LoVo (cell line): ENCODE results near the gene HASPIN.

Experiments used
- DNase-seq: peaks from one replicate; pipeline ENCODE4 v3.0.0-alpha.2; 2016; ENCODE audit warnings: low spot score

The HASPIN gene

GRCh38 chr17:3723556-3724377, at the start of gene HASPIN:
TSS of gene HASPIN (plus strand) at chr17:3723903. CDS start at chr17:3723936, 33 bp downstream.
- DNase-seq, result peak; percentile 91

GRCh38 chr17:3675886-3676285, 47.8 kb upstream of the HASPIN start:
- no peak for DNase-seq

GRCh38 chr17:3678095-3678820, 45.4 kb upstream of the HASPIN start:
- DNase-seq, result no peak

GRCh38 chr17:3678821-3679530, 44.7 kb upstream of the HASPIN start:
- no peak for DNase-seq

DNA sequence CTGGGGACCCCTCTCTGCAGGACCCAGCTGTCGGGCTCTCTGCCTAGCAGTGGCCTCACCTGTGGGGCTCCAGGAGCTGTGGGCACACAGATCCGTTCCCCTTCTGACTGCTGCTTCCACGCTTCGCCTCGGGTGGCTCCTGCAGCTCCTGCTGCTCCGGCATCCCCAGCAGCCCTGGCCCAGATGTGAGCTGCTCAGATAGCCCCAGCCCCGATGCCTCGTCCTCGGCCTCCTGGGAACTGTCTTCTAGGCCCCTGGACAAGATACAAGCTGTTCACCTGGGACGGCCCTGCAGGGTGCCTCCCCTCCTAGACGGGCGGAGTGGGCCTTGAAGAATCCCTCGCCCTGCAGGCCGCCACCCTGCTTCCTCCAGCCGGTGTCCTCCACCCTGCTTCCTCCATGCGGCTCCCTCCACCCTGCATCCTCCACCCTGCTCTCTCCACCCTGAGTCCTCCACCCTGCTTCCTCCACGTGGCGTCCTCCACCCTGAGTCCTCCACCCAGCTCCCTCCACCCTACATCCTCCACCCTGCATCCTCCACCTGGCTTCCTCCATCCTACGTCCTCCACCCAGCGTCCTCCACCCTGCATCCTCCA, 44.1 kb upstream of the HASPIN start:
- no peak for DNase-seq

DNA sequence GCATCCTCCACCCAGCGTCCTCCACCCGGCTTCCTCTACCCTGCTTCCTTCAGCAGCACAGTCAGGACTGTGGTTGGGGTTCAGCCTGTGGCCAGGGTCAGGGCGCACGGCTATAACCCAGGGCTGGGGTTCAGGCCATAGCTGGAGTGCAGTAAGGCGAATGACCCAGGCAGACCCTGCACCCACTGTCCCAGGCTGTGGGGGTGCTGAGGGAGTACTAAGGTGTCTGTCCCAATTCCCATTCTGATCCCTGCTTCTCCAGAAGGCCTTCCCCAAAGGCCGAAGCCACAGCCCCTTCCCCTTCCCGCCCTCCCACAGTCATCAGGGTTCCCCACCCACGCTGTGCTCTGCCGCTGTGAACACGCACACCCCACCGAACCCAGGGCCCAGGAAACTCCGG, 42.6 kb upstream of the HASPIN start:
- DNase-seq, result no peak

GRCh38 chr17:3681565-3681964, 42.1 kb upstream of the HASPIN start:
- no peak for DNase-seq

- no peak for DNase-seq
Observed at GRCh38 chr17:3682033-3682432, 41.7 kb upstream of the HASPIN start.

DNA sequence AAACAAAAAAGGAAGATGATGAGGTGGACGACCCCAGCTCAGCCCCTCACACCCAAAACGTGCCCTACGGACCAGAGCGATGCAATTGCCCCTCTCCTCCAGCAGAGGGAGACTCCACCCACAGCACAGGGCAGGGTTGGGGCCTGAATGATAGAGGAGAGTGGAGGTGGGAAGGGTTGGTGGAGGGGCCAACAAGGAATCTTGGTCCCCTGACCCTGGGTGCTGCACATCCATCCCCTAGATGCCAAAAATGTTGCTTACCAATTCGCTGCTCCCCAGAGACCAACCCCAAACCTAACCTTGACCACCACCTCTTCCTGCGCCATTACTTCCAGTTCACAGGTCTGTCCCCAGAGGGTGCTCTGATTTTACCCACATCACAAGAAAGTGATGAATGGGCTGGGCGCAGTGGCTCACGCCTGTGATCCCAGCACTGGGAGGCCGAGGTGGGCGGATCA, 40.6 kb upstream of the HASPIN start:
- DNase-seq, result no peak

- no peak for DNase-seq
Observed at GRCh38 chr17:3685174-3685573, 38.5 kb upstream of the HASPIN start.

DNA sequence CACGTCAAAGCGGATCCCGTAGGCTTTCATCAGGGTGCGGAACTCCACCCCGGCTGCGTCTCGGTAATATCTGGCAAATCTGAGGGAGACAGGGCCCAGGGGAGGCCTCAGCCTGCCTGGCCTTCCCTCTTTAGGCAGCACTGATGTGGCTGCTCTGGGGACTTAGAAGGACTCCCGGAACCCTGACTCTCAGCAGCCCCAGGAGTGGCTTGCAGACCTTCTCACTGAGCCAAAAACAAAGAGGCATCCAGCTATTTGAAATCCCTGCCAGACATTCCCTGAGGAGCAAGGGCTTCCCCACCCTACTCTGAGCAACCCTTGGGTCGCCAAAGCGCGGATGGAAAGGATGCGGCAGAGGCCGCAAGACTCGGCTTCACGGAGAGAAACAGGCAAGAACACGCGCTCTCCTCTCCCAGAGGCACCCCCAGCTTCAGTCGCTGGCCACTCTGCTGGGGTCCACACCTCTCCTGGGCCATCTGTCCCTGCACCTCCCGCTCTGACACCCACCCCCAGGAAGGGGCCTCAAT, 35.6 kb upstream of the HASPIN start:
- no peak for DNase-seq

DNA sequence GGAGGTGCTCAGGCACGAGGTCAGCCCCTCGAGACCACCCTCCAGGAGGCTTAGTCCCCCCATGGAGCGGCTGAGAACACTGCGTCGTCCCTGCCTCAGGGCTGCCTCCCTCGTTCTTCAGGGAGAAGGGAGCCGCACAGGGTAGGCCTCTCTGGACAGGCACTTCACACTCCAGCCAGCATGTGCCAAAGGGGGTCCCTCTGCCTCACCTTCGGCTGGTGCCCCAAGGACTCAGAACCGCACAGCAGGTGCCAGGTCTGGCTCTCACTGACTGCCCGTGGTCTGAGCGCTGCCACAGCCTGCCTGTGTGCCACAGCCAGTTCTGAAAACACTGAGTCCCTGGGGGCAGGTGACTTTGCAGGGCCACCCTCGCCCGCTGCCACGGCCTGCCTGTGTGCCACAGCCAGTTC, 34.8 kb upstream of the HASPIN start:
- DNase-seq, result no peak

DNA sequence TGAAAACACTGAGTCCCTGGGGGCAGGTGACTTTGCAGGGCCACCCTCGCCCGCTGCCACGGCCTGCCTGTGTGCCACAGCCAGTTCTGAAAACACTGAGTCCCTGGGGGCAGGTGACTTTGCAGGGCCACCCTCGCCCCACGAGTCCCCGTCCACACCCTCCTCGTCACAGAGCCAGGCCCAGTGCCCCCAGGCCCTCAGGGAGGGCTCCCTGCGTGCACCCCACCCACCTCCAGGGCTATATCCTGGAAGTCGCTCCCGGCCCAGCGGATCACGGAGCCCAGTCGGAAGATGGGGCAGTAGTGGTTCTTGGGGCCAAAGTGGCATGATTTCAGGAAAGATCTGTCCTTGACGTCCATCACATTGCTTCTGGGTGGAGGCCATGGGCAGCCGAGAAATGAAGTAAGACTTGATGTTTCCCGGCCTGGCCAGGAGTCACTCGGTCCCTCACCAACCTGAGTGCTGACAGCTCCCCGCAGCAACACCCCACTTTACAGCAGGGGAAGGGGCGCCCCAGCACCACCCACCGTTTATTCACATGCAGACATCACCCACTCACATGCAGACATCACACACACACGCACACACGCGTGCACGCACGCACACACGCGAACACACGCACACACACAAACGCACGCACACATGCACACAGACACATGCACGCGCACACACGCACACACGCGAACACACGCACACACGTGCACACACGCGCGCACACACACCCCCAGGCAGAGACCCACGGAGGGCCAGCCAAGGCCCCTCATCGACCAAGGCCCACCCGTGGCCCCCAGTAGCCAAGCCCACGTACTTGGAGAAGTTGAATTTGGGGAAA, 34.2 kb upstream of the HASPIN start:
- no peak for DNase-seq

- no peak for DNase-seq
Observed at GRCh38 chr17:3690094-3690715, 33.5 kb upstream of the HASPIN start.

- DNase-seq, result no peak
Observed at GRCh38 chr17:3691617-3692067, 32.1 kb upstream of the HASPIN start.

GRCh38 chr17:3692346-3692745, 31.4 kb upstream of the HASPIN start:
- DNase-seq, result no peak

GRCh38 chr17:3693141-3693540, 30.6 kb upstream of the HASPIN start:
- DNase-seq, result no peak

GRCh38 chr17:3693829-3694231, 29.9 kb upstream of the HASPIN start:
- no peak for DNase-seq

DNA sequence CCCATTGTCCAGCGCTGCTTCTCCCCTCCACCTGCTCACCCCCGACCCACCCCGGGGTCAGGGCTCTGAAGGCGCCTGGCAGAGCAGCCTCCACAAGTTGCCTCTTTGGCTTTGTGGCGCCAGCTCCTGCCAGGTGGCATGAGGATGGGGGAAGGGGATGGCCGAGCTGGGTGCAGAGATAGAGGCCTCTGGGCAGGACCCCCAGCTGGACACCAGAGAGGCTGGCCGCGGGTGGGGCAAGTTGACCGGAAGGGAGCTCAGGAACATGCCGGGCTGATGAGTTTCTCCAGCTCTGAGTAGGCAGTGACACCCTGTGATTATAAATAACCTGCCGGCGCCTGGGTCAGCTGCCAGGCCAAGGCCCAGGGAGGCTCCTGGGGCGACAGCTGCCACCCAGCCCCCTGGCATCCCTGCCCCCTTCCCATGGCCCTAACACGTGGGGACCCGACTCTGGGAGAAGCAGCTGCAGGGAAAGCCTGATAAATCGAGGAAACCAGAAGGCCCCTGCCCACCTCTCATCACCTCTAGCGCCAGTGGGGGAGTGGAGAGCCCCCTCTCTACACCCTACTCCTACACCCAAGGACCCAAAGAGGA, 28.5 kb upstream of the HASPIN start:
- peak; percentile 26 for DNase-seq
